ENCODE measurements around the gene APOD.

GRCh38 chr3:195616681-195617080 is 32.9 kb upstream of the APOD start:
- no peak for TF ChIP-seq CTCF (conservative IDR thresholded peaks at IDR 0.05; ENCODE audit: low read depth, low read length)
- no peak for TF ChIP-seq EZH2 (IDR thresholded peaks at IDR 0.05; ENCODE audit: borderline replicate concordance, low read depth, low read length, poor library complexity, severe bottlenecking)

Measured in A673 (cell line).